Osteoblast (primary cell): Measurements from ENCODE around the gene PRTFDC1. TPM values are rescaled to one million over a fixed set of nuclear protein-coding genes. Genes with fewer than 3 reads are reported as not detected.
A peak's percentile ranks its signal among the peaks of the same experiment; 100 is the strongest.

Source experiments
- DNase-seq: peaks from one replicate; pipeline ENCODE4 v3.0.0; 2011; ENCODE audit warnings: low spot score, mixed read lengths; ENCODE audit not compliant: insufficient read length; ENCODE audit errors: missing footprints
- H2AFZ ChIP-seq: 2 replicates; pipeline ENCODE4 v1.6.0; 2011; ENCODE audit warnings: mild to moderate bottlenecking, low read length
- H3K27ac ChIP-seq: 2 replicates; pipeline ENCODE4 v1.5.1; 2011; ENCODE audit warnings: mild to moderate bottlenecking, low read depth, low read length, moderate library complexity
- H3K27me3 ChIP-seq: 2 replicates; pipeline ENCODE4 v1.6.0; 2012; ENCODE audit warnings: mild to moderate bottlenecking, control low read depth, inconsistent platforms, low read length, moderate library complexity; ENCODE audit not compliant: insufficient read depth
- H3K36me3 ChIP-seq: 2 replicates; pipeline ENCODE4 v1.5.1; 2011; ENCODE audit warnings: mild to moderate bottlenecking, low read length, control low read depth, moderate library complexity; ENCODE audit not compliant: insufficient read depth
- H3K4me1 ChIP-seq: 2 replicates; pipeline ENCODE4 v1.5.1; 2011; ENCODE audit warnings: mild to moderate bottlenecking, low read length, control low read depth, moderate library complexity; ENCODE audit not compliant: insufficient read depth
- H3K4me2 ChIP-seq: 2 replicates; pipeline ENCODE4 v1.6.0; 2011; ENCODE audit warnings: mild to moderate bottlenecking, low read length; ENCODE audit not compliant: insufficient read depth
- H3K4me3 ChIP-seq: fragments of 200-600 bp; sonication (generic); 3 replicates; pipeline ENCODE4 v1.5.1; 2012; ENCODE audit warnings: mild to moderate bottlenecking, low read length, inconsistent platforms; ENCODE audit not compliant: insufficient read depth
- H3K79me2 ChIP-seq: 2 replicates; pipeline ENCODE4 v1.6.0; 2012; ENCODE audit warnings: mild to moderate bottlenecking, low read length, control low read depth, inconsistent platforms; ENCODE audit not compliant: insufficient read depth
- H3K9me3 ChIP-seq: 2 replicates; pipeline ENCODE4 v1.5.1; 2011; ENCODE audit warnings: low read depth, low read length, control low read depth
- H4K20me1 ChIP-seq: 2 replicates; pipeline ENCODE4 v1.6.0; 2012; ENCODE audit warnings: mild to moderate bottlenecking, low read length, control low read depth; ENCODE audit not compliant: insufficient read depth
- CTCF ChIP-seq: IDR thresholded peaks from 2 replicates; pipeline ENCODE4 v1.5.1; 2011; ENCODE audit warnings: mild to moderate bottlenecking, low read depth, low read length, moderate library complexity; ENCODE audit errors: extremely low read depth
- total RNA-seq: library from RNA; depleted of rRNA; stranded (reverse); fragments of >200 nt; gene quantifications from 2 replicates; pipeline ENCODE4 v1.2.3, GENCODE V29; 2012

PRTFDC1 gene
- total RNA-seq, 1 donor = 5.1 TPM

- Histone ChIP-seq H3K27me3 (no peaks in the 10 kb centered on the region), H3K4me1 (peaks cover 10% of the 10 kb centered on the region), H3K9me3 (no peaks in the 10 kb centered on the region), H4K20me1 (no peaks in the 10 kb centered on the region), H3K36me3 (no peaks in the 10 kb centered on the region), H3K4me2 (no peak overlapping the region), H3K4me3 (no peak overlapping the region), H2AFZ (no peak overlapping the region), H3K79me2 (no peaks in the 10 kb centered on the region), H3K27ac (no peak overlapping the region)
- no peak for TF ChIP-seq CTCF
- no peak for DNase-seq
Measured at GRCh38 chr10:24916365-24916764, 36.0 kb downstream of the PRTFDC1 start.

- Histone ChIP-seq H4K20me1 (no peaks in the 10 kb centered on the region), H3K4me2 (no peak overlapping the region), H3K27me3 (no peaks in the 10 kb centered on the region), H2AFZ (no peak overlapping the region), H3K27ac (no peak overlapping the region), H3K79me2 (no peaks in the 10 kb centered on the region), H3K4me1 (peaks cover 6% of the 10 kb centered on the region), H3K4me3 (no peak overlapping the region), H3K9me3 (no peaks in the 10 kb centered on the region), H3K36me3 (no peaks in the 10 kb centered on the region)
- no peak for TF ChIP-seq CTCF
- no peak for DNase-seq
Measured at GRCh38 chr10:24915304-24915703, 37.1 kb downstream of the PRTFDC1 start.

GRCh38 chr10:24914148-24914547, 38.3 kb downstream of the PRTFDC1 start:
- peak overlapping the region; percentile 24 for H3K27ac ChIP-seq
- no peaks in the 10 kb centered on the region for H3K36me3 ChIP-seq
- H4K20me1 ChIP-seq = no peaks in the 10 kb centered on the region
- H3K4me2 ChIP-seq = no peak overlapping the region
- H3K79me2 ChIP-seq = no peaks in the 10 kb centered on the region
- H3K27me3 ChIP-seq = no peaks in the 10 kb centered on the region
- TF ChIP-seq CTCF = no peak
- DNase-seq = no peak
- H2AFZ ChIP-seq = peak overlapping the region; percentile 60
- no peaks in the 10 kb centered on the region for H3K9me3 ChIP-seq
- no peak overlapping the region for H3K4me3 ChIP-seq
- H3K4me1 ChIP-seq = peaks cover 6% of the 10 kb centered on the region

GRCh38 chr10:24912215-24912614, 40.2 kb downstream of the PRTFDC1 start:
- no peak overlapping the region for H3K4me2 ChIP-seq
- no peak overlapping the region for H2AFZ ChIP-seq
- no peaks in the 10 kb centered on the region for H4K20me1 ChIP-seq
- H3K4me3 ChIP-seq = no peak overlapping the region
- H3K4me1 ChIP-seq = peaks cover 9% of the 10 kb centered on the region
- DNase-seq = no peak
- H3K79me2 ChIP-seq = no peaks in the 10 kb centered on the region
- H3K27me3 ChIP-seq = no peaks in the 10 kb centered on the region
- no peak for TF ChIP-seq CTCF
- H3K9me3 ChIP-seq = no peaks in the 10 kb centered on the region
- no peaks in the 10 kb centered on the region for H3K36me3 ChIP-seq
- no peak overlapping the region for H3K27ac ChIP-seq
